SW480 (cell line): ENCODE data around the gene HOXB5.

Source experiments
- DNase-seq: peaks from one replicate; pipeline ENCODE4 v3.0.0-alpha.2; 2016; ENCODE audit warnings: low spot score

Gene HOXB5

GRCh38 chr17:48629411-48629759, 35.8 kb upstream of the HOXB5 start:
- DNase-seq: no peak

DNA sequence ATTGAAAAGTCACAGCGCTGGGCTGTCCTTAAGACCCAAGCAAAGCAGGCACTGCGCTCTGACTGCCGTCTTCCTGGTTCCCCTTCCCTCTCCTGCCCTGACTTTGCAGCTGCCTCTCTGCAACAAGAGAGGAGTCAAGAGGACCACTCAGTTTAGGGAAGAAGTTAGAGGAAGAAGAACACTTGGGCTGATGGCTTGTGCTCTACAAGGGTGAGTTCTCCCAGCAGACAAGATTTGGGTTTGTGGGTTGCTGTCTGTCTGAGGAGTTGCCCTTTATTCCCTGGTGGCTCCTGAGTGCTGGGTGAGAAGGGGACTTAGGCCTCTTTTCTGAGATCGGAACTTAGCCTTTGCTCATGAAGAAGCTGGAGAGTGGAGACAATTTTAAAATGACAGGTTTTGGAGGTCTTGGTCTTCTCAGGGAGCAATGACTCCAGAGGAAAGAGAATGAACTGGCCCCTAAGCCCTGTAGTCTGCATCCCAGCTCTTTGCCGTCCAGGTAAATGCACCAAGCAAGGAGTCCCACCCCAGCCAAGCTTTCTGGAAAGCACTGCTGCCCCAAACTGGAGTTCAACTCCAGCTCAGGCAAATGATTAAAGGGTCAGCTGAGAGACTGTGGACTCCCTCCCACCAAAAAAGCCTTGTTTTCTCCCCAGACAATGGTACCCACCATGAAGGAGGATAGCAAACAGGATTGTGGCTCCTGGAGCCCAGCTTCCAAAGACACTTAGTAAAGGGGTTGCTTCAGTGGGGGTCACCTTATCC, 35.3 kb upstream of the HOXB5 start:
- no peak for DNase-seq

DNA sequence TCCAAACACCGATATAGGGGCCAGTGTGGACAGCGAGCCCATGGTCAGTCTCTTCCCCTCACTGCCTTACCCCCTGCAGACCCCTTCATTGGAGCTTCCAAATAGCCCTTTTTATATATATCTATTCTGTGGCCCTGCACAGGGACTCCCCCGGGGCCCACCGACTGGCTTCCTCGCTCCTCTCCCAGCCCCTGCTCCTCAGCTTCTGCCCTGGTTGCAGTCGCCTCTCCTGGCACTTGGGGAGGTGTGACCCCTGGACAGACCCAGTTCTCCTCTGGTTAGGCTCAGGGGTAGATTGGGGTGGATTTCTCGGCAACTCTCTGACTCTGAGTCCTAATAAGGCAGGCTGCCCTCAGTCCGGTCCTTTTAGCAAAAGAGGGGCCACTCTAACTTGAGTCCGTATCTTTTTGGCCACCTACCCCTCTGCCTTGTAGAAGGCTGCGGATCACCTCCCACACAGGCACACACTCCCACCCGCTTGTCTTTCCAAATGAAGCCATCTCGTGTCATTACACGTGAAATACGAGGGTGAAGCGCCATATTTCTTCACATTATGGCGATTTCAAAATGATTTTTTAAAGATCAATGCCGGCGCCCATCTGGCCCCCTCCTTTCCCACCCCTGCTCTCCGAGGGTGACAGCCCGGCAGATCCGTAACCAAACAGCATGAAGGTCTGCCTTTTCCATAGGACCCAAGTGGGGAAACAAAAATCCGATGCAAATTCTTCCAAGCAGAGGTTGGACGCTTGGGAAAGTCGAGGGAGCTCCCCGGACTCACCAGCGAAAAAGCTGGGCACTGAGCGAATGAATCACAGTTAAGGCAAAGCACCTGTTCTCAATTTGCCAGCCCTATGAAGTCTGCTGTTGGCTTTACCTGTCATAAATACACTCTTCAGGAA, 34.3 kb upstream of the HOXB5 start:
- no peak for DNase-seq

DNA sequence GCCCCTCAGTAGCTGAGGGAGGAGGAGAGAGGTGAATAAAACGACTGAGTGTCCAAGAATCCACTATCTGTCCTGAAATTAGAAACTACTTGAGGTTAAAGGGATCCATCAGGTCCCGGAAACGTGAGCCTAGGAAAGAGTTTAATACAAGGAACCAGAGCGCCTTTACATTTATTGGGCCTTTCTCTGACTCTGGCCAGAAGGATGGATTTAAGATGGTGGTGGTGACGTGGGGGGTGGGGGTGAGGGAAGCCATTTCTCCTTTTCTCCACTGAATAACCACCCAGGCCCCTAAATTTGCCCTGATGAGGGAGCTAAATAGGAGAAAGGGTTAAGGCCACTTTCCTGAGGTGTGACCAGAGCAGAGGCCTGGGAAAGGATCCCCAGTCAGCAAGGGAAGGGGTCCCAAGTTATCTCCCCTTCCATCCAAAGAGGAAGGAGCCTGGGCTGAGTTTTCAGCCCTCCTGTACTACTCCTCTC, 33.6 kb upstream of the HOXB5 start:
- DNase-seq: peak; percentile 17

DNA sequence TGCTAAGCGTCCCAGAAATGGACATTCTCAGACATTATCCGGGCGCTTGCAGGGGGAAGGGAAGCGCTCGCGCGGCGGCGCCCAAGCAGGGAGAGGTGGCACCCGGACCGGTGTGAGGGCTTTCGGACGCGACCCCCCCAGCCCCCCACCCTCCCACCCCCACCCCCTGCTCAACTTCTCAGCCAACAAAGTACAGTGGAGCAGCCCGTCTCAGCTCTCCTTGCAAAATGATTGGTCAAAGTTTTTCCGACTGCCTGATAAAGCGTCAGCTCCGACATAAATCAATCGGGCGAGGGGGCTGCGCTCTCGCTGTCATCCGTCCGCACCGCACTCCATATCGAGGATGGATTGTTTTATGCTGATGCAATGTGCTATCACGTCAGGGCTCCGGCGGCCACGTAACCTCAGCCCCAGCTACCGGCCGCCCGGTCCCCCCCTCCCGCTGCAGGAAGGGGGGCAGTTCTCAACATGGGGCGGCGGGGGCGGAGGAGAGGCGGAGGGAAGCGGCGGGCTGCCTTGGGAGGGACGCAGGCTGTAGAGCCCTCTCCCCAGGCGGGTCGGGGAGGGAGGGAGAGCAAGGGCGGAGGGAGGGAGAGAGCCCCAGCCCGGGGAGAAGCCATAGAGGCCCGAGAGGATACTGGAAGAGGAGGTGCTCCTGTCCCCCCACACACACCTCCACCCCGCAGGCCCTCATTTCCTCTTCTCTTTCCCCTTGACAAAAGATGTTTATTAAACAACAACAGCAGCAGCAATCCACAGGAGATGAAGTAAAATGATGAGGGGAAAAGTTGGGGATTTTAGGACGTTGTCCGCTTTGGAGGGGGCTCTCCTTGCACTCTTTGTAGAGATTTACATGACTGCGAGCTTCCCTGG, 32.9 kb upstream of the HOXB5 start, which contains the start of gene HOXB9:
TSS of gene HOXB9 (minus strand) at position 114 of the 873 bp plus-strand sequence. CDS start at position 25, 89 bp downstream.
- peak; percentile 96 for DNase-seq

- peak; percentile 78 for DNase-seq
Measured at GRCh38 chr17:48625495-48626244, 32.1 kb upstream of the HOXB5 start.

- peak; percentile 53 for DNase-seq
Measured at GRCh38 chr17:48624544-48625494, 31.2 kb upstream of the HOXB5 start.

DNA sequence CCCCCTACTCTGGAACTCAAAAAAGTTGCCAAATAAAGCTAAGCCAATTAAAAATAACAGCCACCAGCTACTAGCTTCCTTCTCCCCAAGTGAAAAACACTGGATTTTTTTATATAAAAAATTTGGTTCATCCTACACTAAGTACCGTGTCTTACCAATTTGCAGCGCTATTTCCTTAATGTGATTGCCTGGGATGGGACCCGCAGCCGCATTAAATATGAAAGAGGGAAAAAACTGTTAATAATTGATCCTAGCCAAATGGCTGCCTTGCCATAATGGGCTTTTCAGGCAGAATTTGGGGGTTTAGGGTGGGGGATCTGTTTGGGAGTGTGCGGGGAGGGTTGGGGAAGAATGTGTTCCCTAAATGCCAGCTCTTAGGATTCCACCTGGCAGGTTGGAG, 30.5 kb upstream of the HOXB5 start:
- no peak for DNase-seq

GRCh38 chr17:48623583-48623982, 30.0 kb upstream of the HOXB5 start:
- DNase-seq: no peak

DNA sequence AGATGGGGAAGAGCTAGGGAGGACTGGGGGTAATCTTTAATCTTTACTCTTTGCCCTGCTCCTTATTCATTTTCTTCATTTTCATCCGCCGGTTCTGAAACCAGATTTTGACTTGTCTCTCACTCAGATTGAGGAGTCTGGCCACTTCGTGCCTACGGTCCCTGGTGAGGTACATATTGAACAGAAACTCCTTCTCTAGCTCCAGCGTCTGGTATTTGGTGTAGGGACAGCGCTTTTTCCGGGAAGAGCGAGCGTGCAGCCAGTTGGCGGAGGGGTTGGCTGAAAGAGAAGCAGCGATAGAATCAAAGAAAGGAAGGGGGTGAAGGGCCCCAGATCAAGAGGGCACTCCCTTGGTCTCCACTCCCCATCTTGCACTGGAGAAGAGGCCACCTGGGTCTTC, 29.3 kb upstream of the HOXB5 start:
- no peak for DNase-seq

GRCh38 chr17:48621410-48622392, 28.1 kb upstream of the HOXB5 start:
- no peak for DNase-seq

- no peak for DNase-seq
Measured at GRCh38 chr17:48620461-48621139, 27.0 kb upstream of the HOXB5 start.

GRCh38 chr17:48619826-48620449, 26.4 kb upstream of the HOXB5 start:
- DNase-seq: no peak

- peak; percentile 87 for DNase-seq
Measured at GRCh38 chr17:48618256-48618896, 24.8 kb upstream of the HOXB5 start.

DNA sequence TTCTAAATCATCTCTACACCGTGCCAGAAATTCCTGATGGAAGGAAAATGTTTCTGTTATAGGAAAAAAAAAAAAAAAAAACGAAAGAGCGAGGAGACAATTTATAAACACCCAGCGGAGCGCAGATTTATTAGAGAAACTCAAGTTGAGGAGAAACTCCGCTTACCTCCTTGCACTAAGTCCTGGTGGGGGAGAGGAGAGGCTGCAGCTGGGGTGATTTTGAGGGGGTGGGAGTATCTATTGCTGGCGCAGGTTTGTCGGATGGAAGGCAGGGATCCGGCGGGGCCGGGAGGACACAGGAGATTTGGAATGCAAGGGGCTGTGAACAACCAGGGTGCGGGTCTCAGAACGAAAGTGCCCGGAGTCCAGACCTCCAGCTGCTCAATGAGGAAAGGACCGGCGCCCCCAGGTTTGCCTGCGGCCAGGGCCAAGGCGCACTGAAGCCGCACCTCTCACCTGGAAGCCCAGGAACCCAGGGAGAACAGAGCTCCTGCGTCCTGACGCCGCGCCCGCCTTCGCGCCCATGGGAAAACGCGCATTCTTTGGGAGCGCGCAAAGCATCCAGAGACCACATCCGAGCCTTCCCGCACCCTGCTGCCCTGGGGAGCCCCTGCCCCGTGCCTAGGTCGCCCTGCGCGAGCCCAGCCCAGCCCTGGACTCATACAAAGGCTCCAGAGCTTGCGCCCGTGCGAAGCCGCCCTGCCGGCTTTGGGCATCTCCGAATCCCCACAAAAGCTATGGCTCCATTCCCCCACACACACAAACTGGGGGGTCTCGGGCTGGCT, 24.1 kb upstream of the HOXB5 start:
- peak; percentile 68 for DNase-seq

DNA sequence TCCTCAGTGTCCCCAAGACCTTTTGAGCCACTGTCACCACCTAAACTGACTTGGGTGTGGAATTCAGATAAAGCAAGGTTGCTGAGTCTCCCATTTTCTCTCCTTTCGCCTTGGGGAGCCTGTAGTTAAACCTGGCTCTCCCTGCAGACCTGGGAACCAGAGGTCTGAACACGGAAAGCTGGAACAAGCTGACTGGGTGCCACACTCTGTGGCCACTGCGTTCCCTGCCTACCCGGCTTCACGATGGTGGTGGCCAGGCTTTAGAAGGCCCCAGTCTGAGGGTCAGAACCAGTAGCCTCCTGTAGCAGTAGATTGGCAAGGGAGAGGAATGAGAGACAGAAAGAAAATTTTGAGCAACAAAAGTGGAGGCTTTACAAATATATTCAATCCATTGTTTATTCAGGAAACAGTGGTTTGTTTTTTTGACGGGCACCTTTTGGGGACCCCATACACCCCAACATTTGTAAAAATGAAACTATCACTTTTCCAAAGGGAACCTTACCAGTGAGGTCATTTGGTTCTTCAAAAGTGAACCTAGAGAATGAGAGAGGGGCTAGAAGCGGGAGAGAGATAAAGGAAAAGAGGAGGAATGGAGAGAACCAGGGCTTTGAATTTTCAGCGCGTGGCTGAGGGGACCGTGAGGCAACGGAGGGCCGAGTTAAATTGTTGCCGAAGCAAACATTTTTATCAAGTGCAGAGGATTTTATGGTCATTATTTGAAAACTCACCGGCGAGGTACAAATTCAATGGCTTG, 23.3 kb upstream of the HOXB5 start:
- peak; percentile 46 for DNase-seq
